GM18508 (cell line): ENCODE data around the gene SC5D.

Source experiments
- ATAC-seq: cut with Tn5 transposase; IDR thresholded peaks from one replicate; pipeline ENCODE4 v1.9.1; 2021; ENCODE audit warnings: moderate number of reproducible peaks; ENCODE audit not compliant: insufficient read depth, unreplicated experiment

The SC5D gene

GRCh38 chr11:121350314-121351082 is 57.9 kb downstream of the SC5D start:
- no peak for ATAC-seq

GRCh38 chr11:121351083-121351630 is 58.6 kb downstream of the SC5D start:
- ATAC-seq, result no peak

GRCh38 chr11:121352251-121352891 is 59.8 kb downstream of the SC5D start:
- ATAC-seq, result no peak

GRCh38 chr11:121354192-121354591 is 61.6 kb downstream of the SC5D start:
- no peak for ATAC-seq

GRCh38 chr11:121356357-121356756 is 63.8 kb downstream of the SC5D start:
- ATAC-seq, result no peak
